Panc1 (cell line): Measurements from ENCODE around the gene INTS3. TPM values are rescaled to one million over a fixed set of nuclear protein-coding genes. Genes with fewer than 3 reads are reported as not detected.
A peak's percentile ranks its signal among the peaks of the same experiment; 100 is the strongest.

ENCODE experiments used
- ATAC-seq: fragments of 200-7000 bp; cut with Tn5 transposase; 2 replicates; pipeline ENCODE4 v1.9.1; 2020; ENCODE audit warnings: mild to moderate bottlenecking, moderate library complexity
- BruUV-seq: library from RNA; stranded (reverse); fragments of 400-500 nt; replicated peaks from 2 replicates; lab custom pipeline; 2021; lab: Mats Ljungman, UMichigan
- CTCF ChIA-PET: fragments of 300-600 bp; sonication (Branson Sonifier 250); formaldehyde crosslinking; loops from one replicate; lab custom pipeline; 2022; ENCODE audit warnings: antibody characterized with exemption; lab: Charles Lee
- POLR2A ChIA-PET: fragments of 300-600 bp; sonication (Branson Sonifier 250); formaldehyde crosslinking; loops from one replicate; lab custom pipeline; 2022; ENCODE audit warnings: antibody characterized with exemption; lab: Charles Lee
- DNase-seq: peaks from one replicate; pipeline ENCODE4 v3.0.0-alpha.2; 2010; ENCODE audit warnings: low read depth, low spot score
- H3K27ac ChIP-seq: 2 replicates; pipeline ENCODE4 v1.5.1; 2011; ENCODE audit warnings: mild to moderate bottlenecking, low read length, inconsistent platforms
- H3K27me3 ChIP-seq: fragments of 200-500 bp; sonication (Bioruptor generic); 2 replicates; pipeline ENCODE4 v1.6.0; 2014; ENCODE audit warnings: low read length, inconsistent platforms; ENCODE audit not compliant: control insufficient read depth, insufficient read depth
- H3K36me3 ChIP-seq: fragments of 200-500 bp; sonication (Bioruptor generic); 2 replicates; pipeline ENCODE4 v1.5.1; 2014; ENCODE audit warnings: inconsistent platforms, mild to moderate bottlenecking, low read length, moderate library complexity; ENCODE audit not compliant: control insufficient read depth, insufficient read depth
- H3K4me1 ChIP-seq: 2 replicates; pipeline ENCODE4 v1.5.1; 2011; ENCODE audit warnings: inconsistent platforms, mild to moderate bottlenecking, low read length, moderate library complexity; ENCODE audit not compliant: control insufficient read depth, insufficient read depth
- H3K4me3 ChIP-seq, 2 experiments: 2 replicates each; pipeline ENCODE4 v1.5.1; 2011 to 2012; ENCODE audit warnings: low read depth in 2 of 2, low read length in 2 of 2, mild to moderate bottlenecking in 2 of 2, inconsistent platforms in 1 of 2, moderate library complexity in 1 of 2
- H3K9me3 ChIP-seq: fragments of 200-500 bp; sonication (Bioruptor generic); 2 replicates; pipeline ENCODE4 v1.5.1; 2014; ENCODE audit warnings: low read depth, mild to moderate bottlenecking, inconsistent platforms, low read length, moderate library complexity; ENCODE audit not compliant: control insufficient read depth, insufficient read depth
- POLR2AphosphoS5 ChIP-seq: IDR thresholded peaks from 2 replicates; pipeline ENCODE4 v1.6.1; 2012; ENCODE audit warnings: mild to moderate bottlenecking, low read depth, low read length, moderate library complexity
- REST ChIP-seq, 2 experiments: IDR thresholded peaks; 2 replicates each; pipeline ENCODE4 v1.6.1; 2011 to 2012; ENCODE audit warnings: low read depth in 2 of 2, control low read depth in 1 of 2, low read length in 1 of 2, mild to moderate bottlenecking in 1 of 2, moderate library complexity in 1 of 2; ENCODE audit not compliant: insufficient read depth in 1 of 2
- SIN3A ChIP-seq: IDR thresholded peaks from 2 replicates; pipeline ENCODE4 v1.6.1; 2012; ENCODE audit warnings: low read depth, mild to moderate bottlenecking, low read length, moderate library complexity, borderline replicate concordance; ENCODE audit not compliant: insufficient read depth
- TCF7L2 ChIP-seq: IDR thresholded peaks from 2 replicates; pipeline ENCODE4 v1.6.1; 2011; ENCODE audit warnings: mild to moderate bottlenecking, low read depth, low read length, inconsistent platforms
- in situ Hi-C: cut with HindIII; loops from 2 replicates; pipeline ENCODE4 v1.10.0; 2016; ENCODE audit warnings: low sequenced_read_pairs, low pct_unique_long_range_greater_than_20kb
- intact Hi-C: fragments of 100-400 bp; cut with micrococcal nuclease; formaldehyde crosslinking; loops from one replicate; pipeline ENCODE4 v1.10.0; 2022; ENCODE audit not compliant: unreplicated experiment
- total RNA-seq: library from RNA; stranded (reverse); gene quantifications from one replicate; pipeline ENCODE4 v1.2.1, GENCODE V29; 2021; ENCODE audit not compliant: unreplicated experiment
- TF ChIP-seq, protein P1 (sequence below): fragments of 450-650 bp; IDR thresholded peaks from 2 replicates; pipeline ENCODE4 v1.5.1; 2017; ENCODE audit warnings: mild to moderate bottlenecking

INTS3 gene
- total RNA-seq, 1 experiment from 2014 or later, result 77.3 TPM

- Histone ChIP-seq H3K9me3 (no peaks in the 10 kb centered on the region), H3K27ac (peak overlapping the region; percentile 45; the same call in 1 of the 2 replicates), H3K4me1 (no peaks in the 10 kb centered on the region), H3K4me3 (no peak overlapping the region), H3K27me3 (no peaks in the 10 kb centered on the region), H3K36me3 (peaks cover 6% of the 10 kb centered on the region; the same call in 1 of the 2 replicates)
- ChIA-PET POLR2A (no interaction called here), CTCF (no interaction called here)
- TF ChIP-seq, protein P1, sequence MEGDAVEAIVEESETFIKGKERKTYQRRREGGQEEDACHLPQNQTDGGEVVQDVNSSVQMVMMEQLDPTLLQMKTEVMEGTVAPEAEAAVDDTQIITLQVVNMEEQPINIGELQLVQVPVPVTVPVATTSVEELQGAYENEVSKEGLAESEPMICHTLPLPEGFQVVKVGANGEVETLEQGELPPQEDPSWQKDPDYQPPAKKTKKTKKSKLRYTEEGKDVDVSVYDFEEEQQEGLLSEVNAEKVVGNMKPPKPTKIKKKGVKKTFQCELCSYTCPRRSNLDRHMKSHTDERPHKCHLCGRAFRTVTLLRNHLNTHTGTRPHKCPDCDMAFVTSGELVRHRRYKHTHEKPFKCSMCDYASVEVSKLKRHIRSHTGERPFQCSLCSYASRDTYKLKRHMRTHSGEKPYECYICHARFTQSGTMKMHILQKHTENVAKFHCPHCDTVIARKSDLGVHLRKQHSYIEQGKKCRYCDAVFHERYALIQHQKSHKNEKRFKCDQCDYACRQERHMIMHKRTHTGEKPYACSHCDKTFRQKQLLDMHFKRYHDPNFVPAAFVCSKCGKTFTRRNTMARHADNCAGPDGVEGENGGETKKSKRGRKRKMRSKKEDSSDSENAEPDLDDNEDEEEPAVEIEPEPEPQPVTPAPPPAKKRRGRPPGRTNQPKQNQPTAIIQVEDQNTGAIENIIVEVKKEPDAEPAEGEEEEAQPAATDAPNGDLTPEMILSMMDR, result no peak
- no peak for TF ChIP-seq POLR2AphosphoS5
- no peak for TF ChIP-seq SIN3A
- TF ChIP-seq TCF7L2, result no peak
- TF ChIP-seq REST (IDR thresholded peaks at IDR 0.05; ENCODE audit: insufficient read depth in 1 of 2, low read depth in 2 of 2, low read length in 1 of 2), result no peak
- in situ Hi-C loops (no loop called here), intact Hi-C loops (no loop called here)
- ATAC-seq (no peak), DNase-seq (peak; percentile 81)
- no TSS peak for BruUV-seq
Measured at GRCh38 chr1:153805042-153805745, 77.3 kb downstream of the INTS3 start.

DNA sequence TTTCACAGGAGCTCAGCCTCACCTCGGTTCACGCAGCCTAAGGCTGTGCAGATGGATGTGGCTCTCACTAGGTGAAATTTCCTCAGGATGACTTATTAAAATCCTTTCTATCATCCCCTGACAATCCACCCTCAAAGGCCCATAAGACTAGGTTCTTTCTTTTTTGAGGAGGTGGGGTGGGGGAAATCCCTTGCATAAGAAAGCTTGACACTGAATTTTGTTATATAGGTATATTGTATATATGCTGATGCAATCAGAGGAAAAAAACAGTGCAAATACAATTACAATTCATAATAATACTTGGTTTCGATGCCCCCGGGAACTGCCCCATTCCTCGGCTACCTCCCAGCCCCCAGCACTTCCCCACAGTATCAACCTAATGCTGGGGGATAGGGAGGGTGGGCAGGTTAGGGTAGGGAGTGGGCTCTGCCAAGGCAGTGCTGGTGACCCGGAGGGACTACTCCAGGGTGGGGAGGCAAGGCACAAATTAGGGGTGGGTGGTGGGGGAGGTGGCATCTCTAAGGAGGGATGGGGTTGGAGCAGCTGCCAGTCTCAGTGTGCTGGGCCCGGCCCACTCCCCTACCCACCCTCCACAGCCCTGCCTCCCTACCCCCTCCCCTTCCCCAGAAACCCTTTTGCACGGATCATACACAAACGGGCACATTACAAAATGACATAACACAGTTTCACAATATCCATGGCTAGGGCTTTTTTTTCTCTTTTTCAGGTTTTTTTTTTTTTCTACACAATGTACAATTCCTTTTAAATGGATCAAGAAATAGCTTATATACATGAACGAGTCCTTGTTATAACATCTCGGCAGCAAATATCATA lies 78.3 kb downstream of the INTS3 start:
- no peak for DNase-seq
- ChIA-PET CTCF (no interaction called here), POLR2A (interaction anchor here (0.7 kb wide), 1 partner anchor 13 kb away, joined by 4 read pairs; no protein-coding TSS in a partner anchor)
- intact Hi-C loops, result no loop called here
- Histone ChIP-seq H3K27me3 (no peaks in the 10 kb centered on the region), H3K4me3 (no peak overlapping the region), H3K4me1 (no peaks in the 10 kb centered on the region), H3K9me3 (no peaks in the 10 kb centered on the region), H3K27ac (peak overlapping the region; percentile 45; the same call in 1 of the 2 replicates), H3K36me3 (peaks cover 6% of the 10 kb centered on the region; the same call in 1 of the 2 replicates)
- TF ChIP-seq SIN3A, result no peak
- TF ChIP-seq, protein P1, result no peak
- no peak for TF ChIP-seq TCF7L2
- TF ChIP-seq POLR2AphosphoS5, result no peak
- no peak for TF ChIP-seq REST (IDR thresholded peaks at IDR 0.05; ENCODE audit: insufficient read depth in 1 of 2, low read depth in 2 of 2, low read length in 1 of 2)
- ATAC-seq, result no peak
- no TSS peak for BruUV-seq
- in situ Hi-C loops, result no loop called here
